ENCODE measurements around the gene PICK1. TPM values are rescaled to one million over a fixed set of nuclear protein-coding genes. Genes with fewer than 3 reads are reported as not detected.

The PICK1 gene
- total and polyA plus RNA-seq, 2 of the 4 experiments (the other 2 are of a cell fraction) = 16.5 to 21.0 TPM

- H4K5ac ChIP-seq (ENCODE audit: low read depth, low read length) = no peak overlapping the region
- H2AFZ ChIP-seq (replicated peaks; ENCODE audit: low read length, poor library complexity) = no peak overlapping the region
- H4K20me1 ChIP-seq (ENCODE audit: insufficient read depth, low read length) = no peaks in the 10 kb centered on the region
- dilution Hi-C loops (cut with HindIII; ENCODE audit: low sequenced_read_pairs, unreplicated experiment) = no loop called here
- H3K23ac ChIP-seq (ENCODE audit: low read depth, low read length) = no peak overlapping the region
- H3K9me1 ChIP-seq (ENCODE audit: insufficient read depth, low read length) = no peaks in the 10 kb centered on the region
- no peak overlapping the region for H3K14ac ChIP-seq (replicated peaks; ENCODE audit: low read depth, low read length)
- H3K18ac ChIP-seq (ENCODE audit: low read depth, low read length) = no peak overlapping the region
- TF ChIP-seq RCOR1 (IDR thresholded peaks at IDR 0.05; ENCODE audit: insufficient replicate concordance, low read length) (no peak), MXI1 (IDR thresholded peaks at IDR 0.05; ENCODE audit: borderline replicate concordance, low read depth, low read length) (no peak), MAFK (IDR thresholded peaks at IDR 0.05; ENCODE audit: low read depth, low read length) (no peak), BHLHE40 (IDR thresholded peaks at IDR 0.05; ENCODE audit: low read depth, low read length) (no peak), FOS (IDR thresholded peaks at IDR 0.05; ENCODE audit: low read depth, low read length) (no peak), CHD1 (IDR thresholded peaks at IDR 0.05; ENCODE audit: low read depth, low read length) (no peak), NFE2L2 (IDR thresholded peaks at IDR 0.05; ENCODE audit: low read depth, low read length) (no peak), RFX5 (IDR thresholded peaks at IDR 0.05; ENCODE audit: low read depth, low read length) (no peak), CEBPB (IDR thresholded peaks at IDR 0.05; ENCODE audit: low read depth, low read length) (no peak), RAD21 (IDR thresholded peaks at IDR 0.05; ENCODE audit: low read length) (no peak), POLR2A (IDR thresholded peaks at IDR 0.05; ENCODE audit: low read depth, low read length) (no peak), SMC3 (IDR thresholded peaks at IDR 0.05; ENCODE audit: low read depth, low read length) (no peak), MAZ (IDR thresholded peaks at IDR 0.05; ENCODE audit: borderline replicate concordance, low read depth, low read length) (no peak)
- TF ChIP-seq, protein P1, sequence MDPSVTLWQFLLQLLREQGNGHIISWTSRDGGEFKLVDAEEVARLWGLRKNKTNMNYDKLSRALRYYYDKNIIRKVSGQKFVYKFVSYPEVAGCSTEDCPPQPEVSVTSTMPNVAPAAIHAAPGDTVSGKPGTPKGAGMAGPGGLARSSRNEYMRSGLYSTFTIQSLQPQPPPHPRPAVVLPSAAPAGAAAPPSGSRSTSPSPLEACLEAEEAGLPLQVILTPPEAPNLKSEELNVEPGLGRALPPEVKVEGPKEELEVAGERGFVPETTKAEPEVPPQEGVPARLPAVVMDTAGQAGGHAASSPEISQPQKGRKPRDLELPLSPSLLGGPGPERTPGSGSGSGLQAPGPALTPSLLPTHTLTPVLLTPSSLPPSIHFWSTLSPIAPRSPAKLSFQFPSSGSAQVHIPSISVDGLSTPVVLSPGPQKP (IDR thresholded peaks at IDR 0.05; ENCODE audit: borderline replicate concordance, low read depth, low read length) = no peak
- TF ChIP-seq, protein P2, sequence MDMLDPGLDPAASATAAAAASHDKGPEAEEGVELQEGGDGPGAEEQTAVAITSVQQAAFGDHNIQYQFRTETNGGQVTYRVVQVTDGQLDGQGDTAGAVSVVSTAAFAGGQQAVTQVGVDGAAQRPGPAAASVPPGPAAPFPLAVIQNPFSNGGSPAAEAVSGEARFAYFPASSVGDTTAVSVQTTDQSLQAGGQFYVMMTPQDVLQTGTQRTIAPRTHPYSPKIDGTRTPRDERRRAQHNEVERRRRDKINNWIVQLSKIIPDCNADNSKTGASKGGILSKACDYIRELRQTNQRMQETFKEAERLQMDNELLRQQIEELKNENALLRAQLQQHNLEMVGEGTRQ (IDR thresholded peaks at IDR 0.05; ENCODE audit: low read depth, low read length) = no peak
- TF ChIP-seq, protein P3, sequence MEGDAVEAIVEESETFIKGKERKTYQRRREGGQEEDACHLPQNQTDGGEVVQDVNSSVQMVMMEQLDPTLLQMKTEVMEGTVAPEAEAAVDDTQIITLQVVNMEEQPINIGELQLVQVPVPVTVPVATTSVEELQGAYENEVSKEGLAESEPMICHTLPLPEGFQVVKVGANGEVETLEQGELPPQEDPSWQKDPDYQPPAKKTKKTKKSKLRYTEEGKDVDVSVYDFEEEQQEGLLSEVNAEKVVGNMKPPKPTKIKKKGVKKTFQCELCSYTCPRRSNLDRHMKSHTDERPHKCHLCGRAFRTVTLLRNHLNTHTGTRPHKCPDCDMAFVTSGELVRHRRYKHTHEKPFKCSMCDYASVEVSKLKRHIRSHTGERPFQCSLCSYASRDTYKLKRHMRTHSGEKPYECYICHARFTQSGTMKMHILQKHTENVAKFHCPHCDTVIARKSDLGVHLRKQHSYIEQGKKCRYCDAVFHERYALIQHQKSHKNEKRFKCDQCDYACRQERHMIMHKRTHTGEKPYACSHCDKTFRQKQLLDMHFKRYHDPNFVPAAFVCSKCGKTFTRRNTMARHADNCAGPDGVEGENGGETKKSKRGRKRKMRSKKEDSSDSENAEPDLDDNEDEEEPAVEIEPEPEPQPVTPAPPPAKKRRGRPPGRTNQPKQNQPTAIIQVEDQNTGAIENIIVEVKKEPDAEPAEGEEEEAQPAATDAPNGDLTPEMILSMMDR (conservative IDR thresholded peaks at IDR 0.05; ENCODE audit: low read depth, low read length) = no peak
- ChIA-PET CTCF (interaction anchor here (0.9 to 1.4 kb wide), 2 partner anchors 270 to 506 kb away, joined by 3 to 4 read pairs; no protein-coding TSS in a partner anchor), POLR2A (ENCODE audit: unreplicated experiment) (no interaction called here)
- no peak overlapping the region for H3K4me2 ChIP-seq (ENCODE audit: low read depth, low read length)
- no peak overlapping the region for H2BK120ac ChIP-seq (ENCODE audit: low read depth, low read length)
- no peak for DNase-seq
- H3K4me3 ChIP-seq (ENCODE audit: insufficient read depth, low read depth, low read length) = no peak overlapping the region
- H2AK9ac ChIP-seq (replicated peaks; ENCODE audit: low read depth, low read length, poor library complexity) = no peak overlapping the region
- no peaks in the 10 kb centered on the region for H3K27me3 ChIP-seq (ENCODE audit: control insufficient read depth, insufficient read depth, low read length)
- H2BK20ac ChIP-seq (ENCODE audit: low read depth, low read length) = no peak overlapping the region
- H3K4me1 ChIP-seq (ENCODE audit: control insufficient read depth, insufficient read depth, low read length) = no peaks in the 10 kb centered on the region
- H4K8ac ChIP-seq (ENCODE audit: low read depth in 2 of 2, low read length in 2 of 2) = no peak overlapping the region
- H3K79me1 ChIP-seq (ENCODE audit: low read depth in 1 of 2, low read length in 2 of 2) = no peaks in the 10 kb centered on the region
- no peaks in the 10 kb centered on the region for H3K9me3 ChIP-seq (ENCODE audit: control insufficient read depth, insufficient read depth, low read length)
- no peak overlapping the region for H3K27ac ChIP-seq (ENCODE audit: insufficient read depth, low read length)
- H4K91ac ChIP-seq (ENCODE audit: insufficient read depth, low read depth, low read length) = no peak overlapping the region
- H3K4ac ChIP-seq (ENCODE audit: low read depth, low read length) = no peak overlapping the region
- H2AK5ac ChIP-seq (ENCODE audit: low read depth, low read length) = no peak overlapping the region
- no peak overlapping the region for H3K56ac ChIP-seq (ENCODE audit: extremely low read depth, insufficient read depth, low read length)
- H3K36me3 ChIP-seq (ENCODE audit: control insufficient read depth, insufficient read depth, low read length) = peaks cover 19% of the 10 kb centered on the region
- BruUV-seq (replicated peaks) = no TSS peak
- H3K9ac ChIP-seq (ENCODE audit: low read depth, low read length) = no peak overlapping the region
- intact Hi-C loops (cut with micrococcal nuclease) = loop anchor here (5.0 kb wide), 1 partner anchor 282 kb away; no protein-coding TSS in a partner anchor
- in situ Hi-C loops (cut with MboI; ENCODE audit: low sequenced_read_pairs) = no loop called here
- H2BK5ac ChIP-seq (ENCODE audit: low read depth, low read length, poor library complexity, severe bottlenecking) = no peak overlapping the region
- no peak for ATAC-seq (ENCODE audit: low read depth)
- WGBS, 2 experiments (ENCODE audit: extremely low coverage in 2 of 2, insufficient read length in 1 of 2) = 38% methylated on average over 2 of the region's 11 CpGs; no CpG with 5 or more reads in 1 of the 2 experiments
- no peak overlapping the region for H2BK15ac ChIP-seq (ENCODE audit: low read depth, low read length)
Measured at GRCh38 chr22:38070250-38070921, 13.2 kb downstream of the PICK1 start.

Data from IMR-90 (cell line).